ENCODE measurements around the gene RXYLT1.
"Not testable (repeated sequence)": the region's sequence is repeated elsewhere in the genome, so short reads cannot be mapped to it uniquely, and the experiment has no call there.

RXYLT1 gene

GRCh38 chr12:63779498-63780481, at the start of gene RXYLT1:
Gene RXYLT1 (plus strand): TSS chr12:63779909. CDS start chr12:63779961, 52 bp downstream.
- peak; percentile 30 to 39 for DNase-seq

- DNase-seq = not testable (repeated sequence)
These were observed 46.9 kb upstream of the RXYLT1 start for GRCh38 chr12:63732779-63733178.

GRCh38 chr12:63733585-63733984, 46.1 kb upstream of the RXYLT1 start:
- DNase-seq = not testable (repeated sequence)

GRCh38 chr12:63740551-63740950, 39.2 kb upstream of the RXYLT1 start:
- not testable (repeated sequence) for DNase-seq

GRCh38 chr12:63741431-63741830, 38.3 kb upstream of the RXYLT1 start:
- DNase-seq = not testable (repeated sequence)

GRCh38 chr12:63744110-63744509, 35.6 kb upstream of the RXYLT1 start:
- not testable (repeated sequence) for DNase-seq

- DNase-seq = not testable (repeated sequence)
These were observed 33.2 kb upstream of the RXYLT1 start for GRCh38 chr12:63746470-63746869.

- DNase-seq = not testable (repeated sequence)
These were observed 32.6 kb upstream of the RXYLT1 start for GRCh38 chr12:63747136-63747535.

- no peak for DNase-seq
These were observed 32.2 kb upstream of the RXYLT1 start for GRCh38 chr12:63747553-63747952.

- no peak for DNase-seq
These were observed 27.4 kb upstream of the RXYLT1 start for GRCh38 chr12:63752283-63752682.

GRCh38 chr12:63752841-63753240, 26.9 kb upstream of the RXYLT1 start:
- DNase-seq = no peak

GRCh38 chr12:63753743-63754142, 26.0 kb upstream of the RXYLT1 start:
- DNase-seq = no peak

- DNase-seq = no peak
These were observed 15.2 kb upstream of the RXYLT1 start for GRCh38 chr12:63764481-63764880.

- DNase-seq = no peak
These were observed 13.2 kb upstream of the RXYLT1 start for GRCh38 chr12:63766498-63766897.

- no peak for DNase-seq
These were observed 9.3 kb upstream of the RXYLT1 start for GRCh38 chr12:63770375-63770774.

- DNase-seq = no peak
These were observed 2.4 kb upstream of the RXYLT1 start for GRCh38 chr12:63777340-63777739.

GRCh38 chr12:63782466-63782865, 2.8 kb downstream of the RXYLT1 start:
- DNase-seq = no peak

GRCh38 chr12:63787306-63787705, 7.6 kb downstream of the RXYLT1 start:
- no peak for DNase-seq

GRCh38 chr12:63790608-63790945, 10.9 kb downstream of the RXYLT1 start:
- no peak for DNase-seq

GRCh38 chr12:63792338-63792737, 12.6 kb downstream of the RXYLT1 start:
- DNase-seq = no peak

GRCh38 chr12:63795032-63795687, 15.5 kb downstream of the RXYLT1 start:
- DNase-seq = no peak

GRCh38 chr12:63795944-63796343, 16.2 kb downstream of the RXYLT1 start:
- DNase-seq = no peak

GRCh38 chr12:63802012-63802608, 22.4 kb downstream of the RXYLT1 start:
- no peak for DNase-seq

GRCh38 chr12:63804746-63805145, 25.0 kb downstream of the RXYLT1 start:
- DNase-seq = no peak

All from cerebellar nuclear complex (tissue), 1 donor.